Ovary (tissue), 3 donors: Measurements from ENCODE around the gene ACO1.

Experiments used
- EP300 ChIP-seq: sonication (generic); formaldehyde crosslinking; IDR thresholded peaks from one replicate; pipeline ENCODE4 v1.6.1; 2017; ENCODE audit warnings: antibody characterized with exemption
- TF ChIP-seq, protein P1 (sequence below), 3 donors: fragments of 450-650 bp in 2 of 3; fragments of 200-600 bp in 1 of 3; IDR thresholded peaks; one replicate each; pipeline versions ENCODE4 v1.5.1 to v1.8.0; 2016 to 2022; ENCODE audit warnings: antibody characterized with exemption in 3 of 3, mild to moderate bottlenecking in 1 of 3
- donor health status: DM: no; HTN: no; CAD: no.

DNA sequence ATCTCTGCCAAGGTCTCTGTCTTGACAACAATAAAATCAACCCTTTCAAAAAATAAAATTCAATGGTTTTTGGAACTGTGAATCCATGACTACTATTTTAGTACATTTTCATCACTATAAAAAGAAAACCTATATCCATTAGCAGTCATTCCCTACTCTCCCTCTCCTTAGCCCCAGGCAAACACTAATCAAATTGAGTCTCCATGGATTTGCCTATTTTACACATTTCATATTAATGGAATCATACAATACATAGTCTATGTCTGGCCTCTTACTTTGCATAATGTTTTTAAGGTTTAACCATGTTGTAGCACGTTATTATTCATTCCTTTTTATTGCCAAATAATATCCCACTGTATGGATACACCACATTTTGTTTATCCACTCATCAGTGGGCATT, 117.4 kb downstream of the ACO1 start:
- TF ChIP-seq EP300: no peak
- TF ChIP-seq, protein P1, sequence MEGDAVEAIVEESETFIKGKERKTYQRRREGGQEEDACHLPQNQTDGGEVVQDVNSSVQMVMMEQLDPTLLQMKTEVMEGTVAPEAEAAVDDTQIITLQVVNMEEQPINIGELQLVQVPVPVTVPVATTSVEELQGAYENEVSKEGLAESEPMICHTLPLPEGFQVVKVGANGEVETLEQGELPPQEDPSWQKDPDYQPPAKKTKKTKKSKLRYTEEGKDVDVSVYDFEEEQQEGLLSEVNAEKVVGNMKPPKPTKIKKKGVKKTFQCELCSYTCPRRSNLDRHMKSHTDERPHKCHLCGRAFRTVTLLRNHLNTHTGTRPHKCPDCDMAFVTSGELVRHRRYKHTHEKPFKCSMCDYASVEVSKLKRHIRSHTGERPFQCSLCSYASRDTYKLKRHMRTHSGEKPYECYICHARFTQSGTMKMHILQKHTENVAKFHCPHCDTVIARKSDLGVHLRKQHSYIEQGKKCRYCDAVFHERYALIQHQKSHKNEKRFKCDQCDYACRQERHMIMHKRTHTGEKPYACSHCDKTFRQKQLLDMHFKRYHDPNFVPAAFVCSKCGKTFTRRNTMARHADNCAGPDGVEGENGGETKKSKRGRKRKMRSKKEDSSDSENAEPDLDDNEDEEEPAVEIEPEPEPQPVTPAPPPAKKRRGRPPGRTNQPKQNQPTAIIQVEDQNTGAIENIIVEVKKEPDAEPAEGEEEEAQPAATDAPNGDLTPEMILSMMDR (IDR thresholded peaks at IDR 0.05): no peak
